A549 (cell line): ENCODE data around the gene SNRNP70. TPM values are rescaled to one million over a fixed set of nuclear protein-coding genes. Genes with fewer than 3 reads are reported as not detected.

Experiments
- ATOH8 ChIP-seq: fragments of 250-450 bp; sonication (Bioruptor Pico); IDR thresholded peaks from 2 replicates; pipeline ENCODE4 v1.5.0; 2020; ENCODE audit warnings: low read depth, mild to moderate bottlenecking, moderate library complexity
- BHLHE40 ChIP-seq: IDR thresholded peaks from 2 replicates; pipeline ENCODE4 v1.6.1; 2012; ENCODE audit warnings: low read depth, low read length, inconsistent platforms
- CBX2 ChIP-seq: fragments of 200-600 bp; sonication (generic); IDR thresholded peaks from 2 replicates; pipeline ENCODE4 v1.6.1; 2016; ENCODE audit warnings: low read depth, mild to moderate bottlenecking, borderline replicate concordance
- CBX8 ChIP-seq: fragments of 200-600 bp; sonication (generic); IDR thresholded peaks from 2 replicates; pipeline ENCODE4 v1.6.1; 2016
- CEBPB ChIP-seq, 2 experiments: fragments of >200 bp in 1 of 2; sonication (Bioruptor Twin) in 1 of 2; formaldehyde crosslinking in 1 of 2; IDR thresholded peaks; 2 replicates each; pipeline ENCODE4 v1.6.1; 2012 to 2016
- CHD4 ChIP-seq: fragments of 200-600 bp; sonication (generic); IDR thresholded peaks from 2 replicates; pipeline ENCODE4 v1.6.1; 2016; ENCODE audit warnings: antibody characterized with exemption, mild to moderate bottlenecking, borderline replicate concordance
- E2F6 ChIP-seq: IDR thresholded peaks from 2 replicates; pipeline ENCODE4 v1.6.1; 2012; ENCODE audit warnings: low read depth, borderline replicate concordance
- EHMT2 ChIP-seq: fragments of 200-600 bp; sonication (generic); IDR thresholded peaks from 2 replicates; pipeline ENCODE4 v1.6.1; 2016; ENCODE audit warnings: antibody characterized with exemption, low read depth, mild to moderate bottlenecking, moderate library complexity
- FOSB ChIP-seq: fragments of 250-450 bp; sonication (Bioruptor Pico); IDR thresholded peaks from 2 replicates; pipeline ENCODE4 v1.5.0; 2020; ENCODE audit warnings: mild to moderate bottlenecking, moderate library complexity
- FOSL2 ChIP-seq, 2 experiments: fragments of 450-650 bp in 1 of 2; fragments of >200 bp in 1 of 2; sonication (Bioruptor Twin) in 1 of 2; formaldehyde crosslinking; IDR thresholded peaks; 2 replicates each; pipeline versions ENCODE4 v1.5.0 to v1.6.1; 2016 to 2020; ENCODE audit warnings: mild to moderate bottlenecking in 1 of 2, moderate library complexity in 1 of 2
- HOXB5 ChIP-seq: fragments of 250-450 bp; sonication (Bioruptor Pico); IDR thresholded peaks from 2 replicates; pipeline ENCODE4 v1.5.0; 2020; ENCODE audit warnings: mild to moderate bottlenecking, moderate library complexity
- JUN ChIP-seq, 2 experiments: fragments of >200 bp; sonication (Bioruptor Twin); formaldehyde crosslinking; IDR thresholded peaks; 2 replicates in 1 of 2; 3 replicates in 1 of 2; pipeline ENCODE4 v1.6.1; 2016 to 2017
- JUNB ChIP-seq: fragments of >200 bp; sonication (Bioruptor Twin); formaldehyde crosslinking; IDR thresholded peaks from 2 replicates; pipeline ENCODE4 v1.6.1; 2016
- KDM5A ChIP-seq: fragments of 200-600 bp; sonication (generic); IDR thresholded peaks from 2 replicates; pipeline ENCODE4 v1.6.1; 2016; ENCODE audit warnings: antibody characterized with exemption, mild to moderate bottlenecking
- MAFK ChIP-seq: fragments of 450-650 bp; IDR thresholded peaks from 2 replicates; pipeline ENCODE4 v1.6.1; 2014; ENCODE audit not compliant: partially characterized antibody
- MAZ ChIP-seq: fragments of 150-350 bp; IDR thresholded peaks from 2 replicates; pipeline ENCODE4 v1.6.1; 2014; ENCODE audit warnings: antibody characterized with exemption, low read depth, low read length, borderline replicate concordance
- MYC ChIP-seq: IDR thresholded peaks from 2 replicates; pipeline ENCODE4 v1.6.1; 2012; ENCODE audit warnings: mild to moderate bottlenecking, inconsistent platforms, low read length, improper control_type of control experiment, borderline replicate concordance
- NFE2L2 ChIP-seq: fragments of 150-350 bp; conservative IDR thresholded peaks from 2 replicates; pipeline ENCODE4 v1.6.1; 2014; ENCODE audit warnings: low read length
- PHF8 ChIP-seq: fragments of 200-600 bp; sonication (generic); IDR thresholded peaks from 2 replicates; pipeline ENCODE4 v1.6.1; 2016; ENCODE audit warnings: low read depth, mild to moderate bottlenecking, antibody characterized with exemption, moderate library complexity, borderline replicate concordance
- SMC3 ChIP-seq: fragments of >200 bp; sonication (Bioruptor Twin); formaldehyde crosslinking; IDR thresholded peaks from 3 replicates; pipeline ENCODE4 v1.6.1; 2018; ENCODE audit warnings: inconsistent platforms
- SREBF2 ChIP-seq: fragments of 450-650 bp; IDR thresholded peaks from 2 replicates; pipeline ENCODE4 v1.6.1; 2014; ENCODE audit warnings: mild to moderate bottlenecking, moderate library complexity
- TP53 ChIP-seq: fragments of 250-450 bp; sonication (Bioruptor Pico); IDR thresholded peaks from 2 replicates; pipeline ENCODE4 v1.5.0; 2021; ENCODE audit warnings: mild to moderate bottlenecking, moderate library complexity
- ZC3H11A ChIP-seq: fragments of 450-650 bp; IDR thresholded peaks from 2 replicates; pipeline ENCODE4 v1.6.1; 2014; ENCODE audit warnings: antibody characterized with exemption, mild to moderate bottlenecking
- ZSCAN20 ChIP-seq: fragments of 250-450 bp; sonication (Bioruptor Pico); IDR thresholded peaks from 2 replicates; pipeline ENCODE4 v1.8.0; 2022; ENCODE audit warnings: mild to moderate bottlenecking, moderate library complexity
- polyA plus RNA-seq, 4 experiments: library from polyadenylated mRNA; depleted of rRNA in 3 of 4; stranded (reverse); fragments of >200 nt; fragmentation: RNase III in 1 of 4; extraction: RNeasy Plus Mini Kit Qiagen cat#74134 plus additional on column Dnase treatment in 1 of 4; gene quantifications; 2 replicates in 3 of 4; 3 replicates in 1 of 4; pipeline ENCODE4 v1.2.3, GENCODE V29; 2011 to 2017
- TF ChIP-seq, protein P1 (sequence below): fragments of 200-600 bp; sonication (generic); IDR thresholded peaks from 2 replicates; pipeline ENCODE4 v1.6.1; 2016; ENCODE audit warnings: antibody characterized with exemption, mild to moderate bottlenecking, moderate library complexity
- TF ChIP-seq, protein P2 (sequence below): IDR thresholded peaks from 2 replicates; pipeline ENCODE4 v1.6.1; 2012

The SNRNP70 gene
- polyA plus RNA-seq, 2 of the 4 experiments (the other 2 are of a cell fraction): 214 to 350 TPM

GRCh38 chr19:49085020-49085867, at the start of gene SNRNP70 (continued):
- peak; percentile 99 for TF ChIP-seq PHF8
- TF ChIP-seq FOSB: no peak
- no peak for TF ChIP-seq ZC3H11A
- TF ChIP-seq E2F6: peak; percentile 77
- TF ChIP-seq BHLHE40: no peak
- TF ChIP-seq MAZ: no peak
- TF ChIP-seq MAFK: no peak
- TF ChIP-seq, protein P1, sequence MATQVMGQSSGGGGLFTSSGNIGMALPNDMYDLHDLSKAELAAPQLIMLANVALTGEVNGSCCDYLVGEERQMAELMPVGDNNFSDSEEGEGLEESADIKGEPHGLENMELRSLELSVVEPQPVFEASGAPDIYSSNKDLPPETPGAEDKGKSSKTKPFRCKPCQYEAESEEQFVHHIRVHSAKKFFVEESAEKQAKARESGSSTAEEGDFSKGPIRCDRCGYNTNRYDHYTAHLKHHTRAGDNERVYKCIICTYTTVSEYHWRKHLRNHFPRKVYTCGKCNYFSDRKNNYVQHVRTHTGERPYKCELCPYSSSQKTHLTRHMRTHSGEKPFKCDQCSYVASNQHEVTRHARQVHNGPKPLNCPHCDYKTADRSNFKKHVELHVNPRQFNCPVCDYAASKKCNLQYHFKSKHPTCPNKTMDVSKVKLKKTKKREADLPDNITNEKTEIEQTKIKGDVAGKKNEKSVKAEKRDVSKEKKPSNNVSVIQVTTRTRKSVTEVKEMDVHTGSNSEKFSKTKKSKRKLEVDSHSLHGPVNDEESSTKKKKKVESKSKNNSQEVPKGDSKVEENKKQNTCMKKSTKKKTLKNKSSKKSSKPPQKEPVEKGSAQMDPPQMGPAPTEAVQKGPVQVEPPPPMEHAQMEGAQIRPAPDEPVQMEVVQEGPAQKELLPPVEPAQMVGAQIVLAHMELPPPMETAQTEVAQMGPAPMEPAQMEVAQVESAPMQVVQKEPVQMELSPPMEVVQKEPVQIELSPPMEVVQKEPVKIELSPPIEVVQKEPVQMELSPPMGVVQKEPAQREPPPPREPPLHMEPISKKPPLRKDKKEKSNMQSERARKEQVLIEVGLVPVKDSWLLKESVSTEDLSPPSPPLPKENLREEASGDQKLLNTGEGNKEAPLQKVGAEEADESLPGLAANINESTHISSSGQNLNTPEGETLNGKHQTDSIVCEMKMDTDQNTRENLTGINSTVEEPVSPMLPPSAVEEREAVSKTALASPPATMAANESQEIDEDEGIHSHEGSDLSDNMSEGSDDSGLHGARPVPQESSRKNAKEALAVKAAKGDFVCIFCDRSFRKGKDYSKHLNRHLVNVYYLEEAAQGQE: peak; percentile 86
- no peak for TF ChIP-seq ZSCAN20 (CRISPR knock-in tag)
- TF ChIP-seq, protein P2, sequence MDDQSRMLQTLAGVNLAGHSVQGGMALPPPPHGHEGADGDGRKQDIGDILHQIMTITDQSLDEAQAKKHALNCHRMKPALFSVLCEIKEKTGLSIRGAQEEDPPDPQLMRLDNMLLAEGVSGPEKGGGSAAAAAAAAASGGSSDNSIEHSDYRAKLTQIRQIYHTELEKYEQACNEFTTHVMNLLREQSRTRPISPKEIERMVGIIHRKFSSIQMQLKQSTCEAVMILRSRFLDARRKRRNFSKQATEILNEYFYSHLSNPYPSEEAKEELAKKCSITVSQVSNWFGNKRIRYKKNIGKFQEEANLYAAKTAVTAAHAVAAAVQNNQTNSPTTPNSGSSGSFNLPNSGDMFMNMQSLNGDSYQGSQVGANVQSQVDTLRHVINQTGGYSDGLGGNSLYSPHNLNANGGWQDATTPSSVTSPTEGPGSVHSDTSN: peak; percentile 92
- no peak for TF ChIP-seq HOXB5 (CRISPR knock-in tag)
- peak; percentile 57; the same call in 1 of the 2 replicates for TF ChIP-seq MYC
- TF ChIP-seq NFE2L2: no peak
- peak; percentile 47; the same call in 1 of the 2 replicates for TF ChIP-seq ATOH8 (CRISPR knock-in tag)
- TF ChIP-seq CHD4: no peak
- TF ChIP-seq CEBPB (IDR thresholded peaks at IDR 0.05): peak in 1 of 2 experiments; percentile 25; a peak in 1 of 4 replicates
- no peak for TF ChIP-seq SREBF2
- no peak for TF ChIP-seq CBX8
- no peak for TF ChIP-seq CBX2
- TF ChIP-seq JUNB: no peak
- TF ChIP-seq SMC3: no peak
- TF ChIP-seq FOSL2 (IDR thresholded peaks at IDR 0.05): no peak
- TF ChIP-seq FOSL2 (CRISPR knock-in tag; IDR thresholded peaks at IDR 0.05): peak; percentile 36; the same call in 1 of the 2 replicates
- peak; percentile 95 to 98 for TF ChIP-seq JUN (IDR thresholded peaks at IDR 0.05)
- TF ChIP-seq KDM5A: no peak
- no peak for TF ChIP-seq EHMT2
- TF ChIP-seq TP53 (CRISPR knock-in tag): peak; percentile 92
